Small intestine (tissue), 16 donors: ENCODE results near the gene KRTAP9-7. TPM values are rescaled to one million over a fixed set of nuclear protein-coding genes. Genes with fewer than 3 reads are reported as not detected.
"Not testable (repeated sequence)": the region's sequence is repeated elsewhere in the genome, so short reads cannot be mapped to it uniquely, and the experiment has no call there.

Experiments
- DNase-seq, 2 donors: peaks; one replicate each; pipeline versions ENCODE4 v3.0.0 to v3.0.0-alpha.2; 2013
- FAIRE-seq: peaks from 2 replicates; lab custom pipeline; 2012; peaks lifted over from hg19 to GRCh38; lab: Jason Lieb, UNC
- H3K27ac ChIP-seq, 3 donors: one replicate each; pipeline ENCODE4 v1.5.1; 2013; ENCODE audit warnings: low read length in 2 of 3, mild to moderate bottlenecking in 2 of 3, control low read depth in 1 of 3, inconsistent platforms in 1 of 3, low read depth in 1 of 3, moderate library complexity in 1 of 3
- H3K27me3 ChIP-seq, 3 donors: one replicate each; pipeline ENCODE4 v1.6.1; 2013; ENCODE audit warnings: low read length in 3 of 3, inconsistent platforms in 1 of 3; ENCODE audit not compliant: control insufficient read depth in 3 of 3, insufficient read depth in 3 of 3
- H3K36me3 ChIP-seq, 3 donors: one replicate each; pipeline ENCODE4 v1.6.1; 2013; ENCODE audit warnings: low read length in 3 of 3, inconsistent platforms in 1 of 3, low read depth in 1 of 3, mild to moderate bottlenecking in 1 of 3, moderate library complexity in 1 of 3; ENCODE audit not compliant: control insufficient read depth in 3 of 3, insufficient read depth in 2 of 3
- H3K4me1 ChIP-seq, 3 donors: one replicate each; pipeline ENCODE4 v1.6.1; 2013; ENCODE audit warnings: low read length in 2 of 3, inconsistent platforms in 1 of 3, low read depth in 1 of 3, mild to moderate bottlenecking in 1 of 3, moderate library complexity in 1 of 3; ENCODE audit not compliant: control insufficient read depth in 3 of 3, insufficient read depth in 2 of 3
- H3K4me3 ChIP-seq, 3 donors: one replicate each; pipeline ENCODE4 v1.5.1; 2013; ENCODE audit warnings: low read length in 3 of 3, control low read depth in 1 of 3, inconsistent platforms in 1 of 3, low read depth in 1 of 3, mild to moderate bottlenecking in 1 of 3, moderate library complexity in 1 of 3
- H3K9me3 ChIP-seq, 2 donors: one replicate each; pipeline ENCODE4 v1.6.1; 2013; ENCODE audit warnings: low read depth in 1 of 2, low read length in 1 of 2; ENCODE audit not compliant: control insufficient read depth in 2 of 2, insufficient read depth in 1 of 2
- WGBS, 3 donors: extraction: QIAGEN DNeasy Blood & Tissue Kit; methylation state at CpG; one replicate each; pipeline ENCODE4 v1.1.7; 2013; 5-methylcytosine and 5-hydroxymethylcytosine counted together
- long read RNA-seq, 10 donors: transcript quantifications; one replicate each; lab custom pipeline, GENCODE V29; 2026
- polyA plus RNA-seq, 4 donors: library from polyadenylated mRNA; stranded (reverse) in 3 of 4; unstranded in 1 of 4; fragments of 200-250 nt in 3 of 4; fragments of 120-200 nt in 1 of 4; gene quantifications; one replicate each; pipeline versions ENCODE4 v1.2.1 to v1.2.3, GENCODE V29; 2013
- donor health status: healthy with polysubstance abuse.
- donor health status: control.
- donor health status: control.
- donor health status: Bipolar disorder and iron deficiency.
- donor health status: healthy.

The KRTAP9-7 gene, protein sequence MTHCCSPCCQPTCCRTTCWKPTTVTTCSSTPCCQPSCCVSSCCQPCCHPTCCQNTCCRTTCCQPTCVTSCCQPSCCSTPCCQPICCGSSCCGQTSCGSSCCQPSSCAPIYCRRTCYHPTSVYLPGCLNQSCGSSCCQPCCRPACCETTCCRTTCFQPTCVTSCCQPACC
- polyA plus RNA-seq: not detected
- long read RNA-seq, donor 1: 0 reads
- long read RNA-seq, donor 2: 0 reads
- long read RNA-seq, donor 3: 0 reads
- long read RNA-seq, donor 4: 0 reads
- long read RNA-seq, donor 5: 0 reads
- long read RNA-seq, donor 6: 0 reads
- long read RNA-seq, donor 7: 0 reads
- long read RNA-seq, donor 8: 0 reads
- long read RNA-seq, donor 9: 0 reads
- long read RNA-seq, donor 10: 0 reads

DNA sequence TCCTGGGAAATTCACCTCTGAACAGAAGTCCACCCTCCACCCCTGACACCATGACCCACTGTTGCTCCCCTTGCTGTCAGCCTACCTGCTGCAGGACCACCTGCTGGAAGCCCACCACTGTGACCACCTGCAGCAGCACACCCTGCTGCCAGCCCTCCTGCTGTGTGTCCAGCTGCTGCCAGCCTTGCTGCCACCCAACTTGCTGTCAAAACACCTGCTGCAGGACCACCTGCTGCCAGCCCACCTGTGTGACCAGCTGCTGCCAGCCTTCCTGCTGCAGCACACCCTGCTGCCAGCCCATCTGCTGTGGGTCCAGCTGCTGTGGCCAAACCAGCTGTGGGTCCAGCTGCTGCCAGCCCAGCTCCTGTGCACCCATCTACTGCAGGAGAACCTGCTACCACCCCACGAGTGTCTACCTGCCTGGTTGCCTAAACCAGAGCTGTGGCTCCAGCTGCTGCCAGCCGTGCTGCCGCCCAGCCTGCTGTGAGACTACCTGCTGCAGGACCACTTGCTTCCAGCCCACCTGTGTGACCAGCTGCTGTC lies at the start of gene KRTAP9-7:
Gene KRTAP9-7, plus strand, starts transcription at position 51 of the 543 bp plus-strand sequence. Its CDS starts 0 bp downstream, at position 51.
- H3K27me3 ChIP-seq, H3K27ac ChIP-seq, H3K9me3 ChIP-seq, DNase-seq, H3K36me3 ChIP-seq, H3K4me3 ChIP-seq, FAIRE-seq, H3K4me1 ChIP-seq: not testable (repeated sequence)
- WGBS, 3 donors: 16 to 77% (median 38%) methylated on average over 3 of the region's 3 CpGs

DNA sequence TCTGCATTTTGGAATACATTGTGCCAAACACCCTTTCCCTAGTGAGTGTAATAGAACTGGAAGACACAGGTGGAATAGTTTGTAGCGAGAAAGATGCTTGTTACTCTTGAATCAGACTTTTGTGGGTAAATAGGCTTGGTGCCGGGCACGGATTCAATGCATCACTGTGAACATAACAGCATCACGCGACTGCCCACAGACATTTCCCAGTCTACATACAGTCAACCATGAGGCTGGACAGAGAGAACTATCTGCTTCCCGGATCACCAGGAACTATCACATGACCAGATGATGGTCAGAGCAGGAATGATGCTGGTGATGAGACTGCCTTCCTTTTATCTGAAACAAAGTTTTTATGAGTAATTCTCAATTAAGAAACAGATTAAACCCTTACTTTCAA lies 49.4 kb upstream of the KRTAP9-7 start:
- H3K4me3 ChIP-seq: no peak overlapping the region
- no peak for DNase-seq
- FAIRE-seq: no peak
- peaks cover 0 to 5% (median 0%) of the 10 kb centered on the region in 3 donors for H3K27me3 ChIP-seq
- H3K9me3 ChIP-seq: no peaks in the 10 kb centered on the region
- 88 to 92% (median 88%) methylated on average over 6 of the region's 6 CpGs for WGBS, 3 donors
- H3K27ac ChIP-seq: no peak overlapping the region
- H3K4me1 ChIP-seq: no peaks in the 10 kb centered on the region
- no peaks in the 10 kb centered on the region for H3K36me3 ChIP-seq

DNA sequence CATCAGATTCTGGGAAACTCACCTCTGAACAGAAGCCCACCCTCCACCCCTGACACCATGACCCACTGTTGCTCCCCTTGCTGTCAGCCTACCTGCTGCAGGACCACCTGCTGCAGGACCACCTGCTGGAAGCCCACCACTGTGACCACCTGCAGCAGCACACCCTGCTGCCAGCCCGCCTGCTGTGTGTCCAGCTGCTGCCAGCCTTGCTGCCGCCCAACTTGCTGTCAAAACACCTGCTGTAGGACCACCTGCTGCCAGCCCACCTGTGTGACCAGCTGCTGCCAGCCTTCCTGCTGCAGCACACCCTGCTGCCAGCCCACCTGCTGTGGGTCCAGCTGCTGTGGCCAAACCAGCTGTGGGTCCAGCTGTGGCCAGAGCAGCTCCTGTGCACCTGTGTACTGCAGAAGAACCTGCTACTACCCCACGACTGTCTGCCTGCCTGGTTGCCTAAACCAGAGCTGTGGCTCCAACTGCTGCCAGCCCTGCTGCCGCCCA lies 48.9 kb upstream of the KRTAP9-7 start, which contains the start of gene KRTAP9-2:
Gene KRTAP9-2, plus strand, starts transcription at position 51 of the 498 bp plus-strand sequence. Its CDS starts 7 bp downstream, at position 58.
- H3K36me3 ChIP-seq, DNase-seq, FAIRE-seq, H3K4me1 ChIP-seq, H3K4me3 ChIP-seq, H3K27ac ChIP-seq, H3K27me3 ChIP-seq, H3K9me3 ChIP-seq: not testable (repeated sequence)
- 7 to 57% (median 30%) methylated on average over 2 to 3 of the region's 4 CpGs for WGBS, 3 donors

DNA sequence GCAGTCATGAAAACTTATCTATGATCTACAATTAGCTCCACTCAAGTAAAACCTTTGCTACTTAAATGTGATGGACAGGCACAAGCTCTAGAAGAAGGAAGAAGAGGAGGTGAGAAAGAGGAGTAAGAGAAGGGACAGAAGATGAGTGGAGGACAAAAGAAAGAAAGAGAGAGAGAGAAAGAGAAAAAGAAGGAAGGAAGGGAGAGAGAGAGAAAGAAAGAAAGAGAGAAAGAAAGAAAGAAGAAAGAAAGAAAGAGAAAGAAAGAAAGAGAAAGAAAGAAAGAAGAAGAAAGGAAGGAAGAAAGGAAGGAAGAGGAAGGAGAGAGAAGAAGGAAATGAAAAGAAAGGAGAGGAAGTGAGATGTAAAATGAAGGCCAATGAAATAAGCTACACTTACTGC lies 45.4 kb upstream of the KRTAP9-7 start:
- no peak overlapping the region for H3K4me3 ChIP-seq
- no peaks in the 10 kb centered on the region for H3K36me3 ChIP-seq
- no peak for FAIRE-seq
- H3K9me3 ChIP-seq: no peaks in the 10 kb centered on the region
- peaks cover 0 to 5% (median 0%) of the 10 kb centered on the region in 3 donors for H3K27me3 ChIP-seq
- H3K27ac ChIP-seq: no peak overlapping the region
- no peak for DNase-seq
- H3K4me1 ChIP-seq: no peaks in the 10 kb centered on the region

DNA sequence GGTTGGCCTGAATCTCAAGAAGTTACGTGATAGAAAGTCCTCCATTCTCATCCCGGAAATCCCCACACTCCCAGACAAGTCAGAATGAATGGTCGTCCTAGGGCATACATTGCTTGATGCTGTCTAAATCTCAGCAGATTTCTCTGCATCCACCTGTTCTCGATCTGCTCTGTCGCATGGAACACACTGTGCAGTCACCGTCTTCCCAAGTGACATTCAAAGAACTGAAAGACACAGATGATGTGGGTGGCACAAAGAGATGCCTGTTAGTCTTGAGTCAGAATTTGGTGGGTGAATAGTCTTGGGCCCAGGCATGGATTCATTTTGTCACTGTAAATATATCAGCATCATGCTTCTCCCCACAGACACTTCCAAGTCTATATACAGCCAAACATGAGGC lies 43.8 kb upstream of the KRTAP9-7 start:
- Histone ChIP-seq H3K27ac (no peak overlapping the region), H3K4me3 (no peak overlapping the region), H3K36me3 (no peaks in the 10 kb centered on the region), H3K4me1 (no peaks in the 10 kb centered on the region), H3K9me3 (no peaks in the 10 kb centered on the region), H3K27me3 (peaks cover 0 to 2% (median 0%) of the 10 kb centered on the region in 3 donors)
- 82 to 89% (median 86%) methylated on average over 6 of the region's 6 CpGs for WGBS, 3 donors
- DNase-seq (no peak), FAIRE-seq (no peak)

DNA sequence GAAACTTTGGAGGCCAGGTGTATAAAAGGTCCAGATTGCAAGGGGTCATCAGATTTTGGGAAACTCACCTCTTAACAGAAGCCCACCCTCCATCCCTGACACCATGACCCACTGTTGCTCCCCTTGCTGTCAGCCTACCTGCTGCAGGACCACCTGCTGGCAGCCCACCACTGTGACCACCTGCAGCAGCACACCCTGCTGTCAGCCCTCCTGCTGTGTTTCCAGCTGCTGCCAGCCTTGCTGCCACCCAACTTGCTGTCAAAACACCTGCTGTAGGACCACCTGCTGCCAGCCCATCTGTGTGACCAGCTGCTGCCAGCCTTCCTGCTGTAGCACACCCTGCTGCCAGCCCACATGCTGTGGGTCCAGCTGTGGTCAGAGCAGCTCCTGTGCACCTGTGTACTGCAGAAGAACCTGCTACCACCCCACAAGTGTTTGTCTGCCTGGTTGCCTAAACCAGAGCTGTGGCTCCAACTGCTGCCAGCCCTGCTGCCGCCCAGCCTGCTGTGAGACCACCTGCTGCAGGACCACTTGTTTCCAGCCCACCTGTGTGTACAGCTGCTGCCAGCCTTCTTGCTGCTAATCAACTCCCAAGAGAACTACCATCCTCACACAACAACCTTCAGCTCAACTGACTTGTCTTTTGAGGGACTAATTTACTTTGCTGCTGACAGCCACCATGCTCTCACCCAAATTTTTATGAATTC lies 42.9 kb upstream of the KRTAP9-7 start, which contains the start of gene KRTAP9-3:
Gene KRTAP9-3, plus strand, starts transcription at position 51 of the 707 bp plus-strand sequence. Its CDS starts 53 bp downstream, at position 104.
- H3K27ac ChIP-seq, H3K4me3 ChIP-seq, DNase-seq, H3K4me1 ChIP-seq, FAIRE-seq, H3K27me3 ChIP-seq, H3K36me3 ChIP-seq, H3K9me3 ChIP-seq: not testable (repeated sequence)
- 71 to 86% (median 82%) methylated on average over 1 of the region's 1 CpG for WGBS, 3 donors

DNA sequence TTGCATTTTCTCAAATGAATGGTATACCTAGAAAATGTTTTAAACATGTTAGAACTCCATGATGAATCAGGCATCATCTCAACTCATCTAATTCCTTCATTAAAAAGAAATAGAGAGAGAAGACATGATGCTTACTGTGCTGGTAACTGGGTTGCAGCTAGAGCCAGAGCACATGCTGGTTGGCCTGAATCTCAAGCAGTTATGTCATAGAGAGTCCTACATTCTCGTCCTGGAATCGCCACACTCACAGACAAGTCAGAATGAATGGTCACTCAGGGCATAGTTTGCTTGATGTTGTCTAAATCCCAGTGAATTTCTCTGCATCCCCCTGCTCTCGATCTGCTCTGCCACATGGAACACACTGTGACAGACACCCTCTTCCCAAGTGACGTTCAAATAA lies 38.4 kb upstream of the KRTAP9-7 start:
- not testable (repeated sequence) for DNase-seq, H3K4me1 ChIP-seq, H3K27ac ChIP-seq, H3K9me3 ChIP-seq, FAIRE-seq, H3K4me3 ChIP-seq, H3K27me3 ChIP-seq, H3K36me3 ChIP-seq
- WGBS, 3 donors: 68 to 74% (median 72%) methylated on average over 4 of the region's 4 CpGs

DNA sequence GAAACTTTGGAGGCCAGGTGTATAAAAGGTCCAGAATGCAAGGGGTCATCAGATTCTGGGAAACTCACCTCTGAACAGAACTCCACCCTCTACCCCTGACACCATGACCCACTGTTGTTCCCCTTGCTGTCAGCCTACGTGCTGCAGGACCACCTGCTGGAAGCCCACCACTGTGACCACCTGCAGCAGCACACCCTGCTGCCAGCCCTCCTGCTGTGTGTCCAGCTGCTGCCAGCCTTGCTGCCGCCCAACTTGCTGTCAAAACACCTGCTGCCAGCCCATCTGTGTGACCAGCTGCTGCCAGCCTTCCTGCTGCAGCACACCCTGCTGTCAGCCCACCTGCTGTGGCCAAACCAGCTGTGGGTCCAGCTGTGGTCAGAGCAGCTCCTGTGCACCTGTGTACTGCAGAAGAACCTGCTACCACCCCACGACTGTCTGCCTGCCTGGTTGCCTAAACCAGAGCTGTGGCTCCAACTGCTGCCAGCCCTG lies 37.5 kb upstream of the KRTAP9-7 start, which contains the start of gene KRTAP9-8:
Gene KRTAP9-8, plus strand, starts transcription at position 51 of the 489 bp plus-strand sequence. Its CDS starts 53 bp downstream, at position 104.
- not testable (repeated sequence) for DNase-seq, H3K36me3 ChIP-seq, H3K4me1 ChIP-seq, H3K9me3 ChIP-seq, H3K27ac ChIP-seq, FAIRE-seq, H3K4me3 ChIP-seq, H3K27me3 ChIP-seq
- WGBS, 3 donors: 10 to 41% (median 24%) methylated on average over 3 of the region's 3 CpGs
